ENCODE results near the gene TTC23L.
A peak's percentile ranks its signal among the peaks of the same experiment; 100 is the strongest.
"Not testable (repeated sequence)": the region's sequence is repeated elsewhere in the genome, so short reads cannot be mapped to it uniquely, and the experiment has no call there.

TTC23L gene

DNA sequence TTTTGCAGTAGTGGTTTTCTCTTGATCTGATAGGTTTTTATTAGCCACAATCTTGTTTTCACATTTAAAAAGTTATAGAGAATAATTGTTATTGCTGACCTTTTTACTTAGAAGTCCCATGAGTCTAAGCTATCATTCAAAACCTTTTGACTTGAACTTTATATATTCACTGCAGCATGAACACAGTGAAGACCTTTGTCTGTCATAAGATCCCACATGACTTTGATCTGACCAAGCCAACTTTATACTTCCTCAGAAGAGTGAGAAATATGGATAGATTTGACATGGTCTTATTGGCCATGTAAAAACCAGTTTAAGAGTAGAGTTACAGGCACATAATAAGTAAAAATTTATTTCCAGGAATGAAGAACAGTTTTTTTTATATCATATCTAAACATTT lies 42.3 kb downstream of the TTC23L start:
- no peak for DNase-seq

DNA sequence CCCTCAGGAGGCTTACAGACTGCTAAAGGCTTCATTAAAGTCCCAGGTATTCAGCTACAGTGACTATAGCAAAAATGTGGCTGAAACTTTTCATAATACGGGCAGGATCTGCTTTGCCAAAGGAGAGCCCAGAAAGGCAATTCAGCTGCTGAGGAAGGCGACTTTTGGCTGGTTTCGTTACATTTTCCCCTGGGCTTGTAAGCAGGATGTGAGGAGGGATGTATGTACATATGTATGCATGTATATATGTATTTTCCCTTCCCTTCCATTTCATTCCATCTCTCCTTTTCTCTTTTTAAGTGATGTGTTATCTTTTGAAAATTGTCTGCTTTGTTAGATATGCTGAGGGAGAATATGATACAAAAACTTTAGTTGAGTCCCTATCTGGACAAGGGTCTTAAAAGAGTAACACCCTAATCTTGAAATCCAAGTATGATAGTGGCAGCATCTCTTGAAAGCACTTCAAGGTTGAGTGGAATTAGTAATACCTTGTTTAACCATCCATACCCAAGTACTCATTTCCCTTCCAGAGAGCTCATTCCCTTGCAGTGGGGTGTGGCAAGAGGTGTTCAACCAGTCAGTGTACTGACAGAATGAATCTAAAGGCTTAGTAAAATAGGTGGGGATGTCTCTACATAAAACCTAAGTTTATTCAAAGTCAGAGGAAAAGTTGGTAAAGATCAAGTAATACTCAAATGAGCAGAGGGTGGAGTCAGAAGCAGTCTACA lies 47.6 kb downstream of the TTC23L start:
- peak; percentile 27 for DNase-seq

DNA sequence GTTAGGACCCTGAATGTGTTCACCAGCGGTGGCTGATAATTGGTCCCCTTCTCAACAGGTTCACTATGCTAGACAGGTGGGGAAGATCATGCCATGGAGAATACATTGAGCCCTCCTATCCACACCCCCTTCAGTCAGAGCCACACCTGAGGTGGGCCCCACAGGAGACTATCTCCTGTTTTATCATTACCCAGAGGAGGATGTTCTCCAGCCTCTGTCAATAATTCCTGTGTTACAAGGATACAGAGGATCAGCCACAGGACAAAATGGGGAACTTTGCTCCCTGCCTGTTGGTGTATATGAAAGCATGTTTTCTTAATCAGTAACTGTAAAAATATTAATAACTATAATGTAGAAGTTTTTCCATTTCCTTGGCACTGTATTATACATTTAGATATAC lies 50.4 kb downstream of the TTC23L start:
- no peak for DNase-seq

DNA sequence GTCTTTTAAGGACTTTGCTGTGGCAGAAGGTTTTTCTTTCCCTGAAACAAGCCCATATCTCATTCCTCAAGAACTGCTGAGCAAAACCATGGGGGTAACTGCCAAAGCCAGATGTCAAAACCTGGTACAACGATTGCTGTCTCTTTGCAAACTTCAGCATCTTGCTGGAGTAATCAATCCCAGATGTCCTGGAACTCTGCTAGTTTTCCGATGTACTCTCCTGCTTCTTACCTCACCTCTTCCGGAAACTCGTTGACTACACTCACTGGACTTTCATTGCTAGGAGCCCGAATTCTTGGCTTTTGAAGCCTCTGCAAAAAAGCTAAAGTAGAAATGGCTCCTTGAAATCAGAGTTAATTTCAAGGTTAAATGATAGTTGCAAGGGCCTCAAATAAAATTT lies 53.0 kb downstream of the TTC23L start:
- DNase-seq: no peak

DNA sequence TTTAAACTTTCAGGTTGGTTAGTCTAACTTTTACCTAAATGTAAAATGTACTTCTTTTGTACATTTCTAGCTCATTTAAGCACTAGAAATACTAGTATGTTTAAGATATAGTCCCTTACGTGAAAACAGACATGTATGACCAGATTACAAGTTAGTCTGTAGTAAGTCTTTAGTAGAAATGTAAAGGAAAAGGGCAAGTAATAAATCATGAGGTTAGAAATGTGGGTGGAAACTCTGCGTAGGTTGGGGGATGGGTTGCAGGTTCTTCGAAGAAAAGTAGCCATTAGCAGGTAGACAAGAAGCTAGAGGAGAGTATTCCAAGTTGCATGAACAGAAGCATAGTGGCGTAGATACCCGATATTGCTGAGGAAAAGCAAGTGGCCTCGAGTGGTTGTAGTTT lies 53.5 kb downstream of the TTC23L start:
- no peak for DNase-seq

DNA sequence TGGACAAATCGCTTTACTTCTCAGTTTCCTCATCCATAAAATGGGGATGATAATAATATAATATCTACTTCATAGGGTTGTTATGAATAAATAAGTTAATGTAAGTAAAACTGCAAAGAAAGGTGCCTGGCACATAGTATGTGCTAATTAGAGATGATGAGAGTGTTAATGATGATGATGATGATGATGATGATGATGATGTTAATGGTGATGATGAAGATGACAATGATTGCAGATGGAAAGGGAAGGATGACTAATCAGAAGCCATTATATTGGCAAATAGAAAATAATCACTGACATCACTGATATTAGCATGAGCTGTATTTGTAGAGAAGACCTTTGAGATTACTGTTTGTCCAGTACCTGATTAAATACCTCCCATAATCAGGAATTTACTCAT lies 55.8 kb downstream of the TTC23L start:
- no peak for DNase-seq

DNA sequence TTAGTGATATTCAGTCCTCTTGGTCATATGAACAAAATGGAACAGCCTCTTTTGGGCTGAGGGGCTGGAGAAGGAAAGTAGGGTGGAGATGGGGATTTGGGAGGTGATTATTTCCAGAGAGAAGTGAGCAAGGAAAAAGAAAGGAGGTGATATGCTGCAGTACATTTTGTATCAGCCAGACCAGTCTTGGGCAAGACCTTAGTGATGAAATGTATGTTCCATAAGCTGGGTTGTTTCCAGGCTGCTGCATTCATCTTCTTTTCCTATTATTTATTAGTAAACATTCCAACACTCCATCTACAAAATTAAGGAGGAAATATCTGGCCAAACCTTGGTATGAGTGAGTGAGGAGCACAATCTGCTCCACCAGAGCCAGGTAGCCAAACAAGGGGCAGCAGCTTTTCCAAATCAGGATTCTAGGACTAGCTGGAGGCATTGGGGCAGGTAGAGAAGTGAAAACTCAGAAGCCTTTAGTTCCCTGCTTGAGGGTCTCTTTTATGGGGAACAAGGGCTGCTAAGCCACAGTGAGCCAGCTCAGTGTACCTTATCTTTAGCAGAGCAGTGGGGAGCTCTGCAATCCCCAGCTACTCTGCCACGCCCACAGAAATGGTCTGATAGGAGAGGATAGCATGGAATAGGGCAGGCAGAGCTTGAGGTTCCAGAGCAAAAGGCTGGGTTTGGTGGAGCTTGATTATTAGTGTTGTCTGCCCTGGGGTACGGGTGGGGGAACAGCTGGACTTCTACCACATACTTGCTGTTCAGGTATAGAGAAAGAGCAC lies 56.9 kb downstream of the TTC23L start:
- no peak for DNase-seq

DNA sequence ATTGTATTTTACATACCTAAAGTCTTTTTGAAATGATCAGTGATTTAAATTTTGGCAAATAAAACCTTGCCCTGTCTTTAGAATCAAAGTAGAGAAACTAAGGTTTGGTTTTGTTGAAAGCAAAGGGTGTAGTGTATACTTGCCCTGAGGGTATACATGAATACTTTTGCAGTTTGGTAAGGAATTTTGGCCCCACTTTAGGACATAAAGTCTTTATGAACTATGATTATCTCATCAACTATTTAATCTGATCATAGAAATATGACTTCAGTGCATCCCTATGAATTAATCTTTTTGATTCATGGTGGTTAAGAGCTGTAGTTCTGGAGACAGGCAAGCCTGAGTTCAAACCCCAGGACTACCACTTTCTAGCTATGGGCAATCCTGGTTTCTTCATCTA lies 58.7 kb downstream of the TTC23L start:
- DNase-seq: no peak

DNA sequence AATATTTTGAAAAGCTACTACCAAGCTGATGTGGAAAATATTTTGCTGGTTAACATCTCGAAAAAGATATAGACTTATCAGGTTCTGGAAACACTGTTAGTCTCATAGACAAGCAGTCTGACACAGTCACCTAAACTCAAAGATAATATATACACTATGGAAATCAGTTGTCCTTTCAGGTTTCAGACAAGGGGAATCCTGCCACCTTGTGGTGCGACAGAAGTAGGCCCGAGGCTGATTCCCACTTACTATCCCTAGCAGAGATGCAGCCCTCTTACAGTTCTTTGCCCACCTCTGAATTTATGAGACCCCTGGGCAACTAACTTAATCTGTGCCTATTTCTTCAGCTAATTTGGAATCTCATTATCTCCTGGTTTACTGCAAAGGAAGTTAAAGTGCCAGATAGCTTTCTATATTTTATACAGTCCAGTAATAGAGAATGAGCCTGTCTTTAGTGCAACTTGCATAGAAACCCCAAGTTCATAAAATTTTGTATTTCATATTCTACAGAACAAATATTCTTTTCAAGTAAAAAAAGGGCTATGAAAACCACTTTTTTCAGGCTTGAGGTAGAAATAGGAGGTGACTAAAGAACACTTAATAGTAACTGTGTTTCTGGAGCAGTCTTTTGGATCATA lies 59.4 kb downstream of the TTC23L start:
- DNase-seq: peak; percentile 30

DNA sequence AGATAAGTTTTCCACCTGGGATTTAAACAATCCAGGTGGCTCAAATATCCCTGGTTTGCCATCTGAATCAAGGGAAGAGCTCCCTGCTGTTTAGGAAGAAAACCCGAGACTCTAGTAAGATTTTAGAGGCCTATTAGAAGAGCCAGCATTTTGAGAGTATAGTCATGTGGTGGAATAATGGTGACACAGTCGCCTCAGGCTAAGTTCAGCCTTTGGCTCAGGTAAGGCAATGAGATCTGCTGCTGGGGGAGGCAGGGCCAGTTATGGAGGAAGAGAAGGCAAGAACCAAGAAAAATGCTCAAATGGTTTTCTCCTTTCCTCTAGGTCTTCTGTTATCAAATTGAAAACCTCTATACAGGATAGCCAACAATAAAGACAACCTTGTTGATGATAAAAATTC lies 60.1 kb downstream of the TTC23L start:
- no peak for DNase-seq

DNA sequence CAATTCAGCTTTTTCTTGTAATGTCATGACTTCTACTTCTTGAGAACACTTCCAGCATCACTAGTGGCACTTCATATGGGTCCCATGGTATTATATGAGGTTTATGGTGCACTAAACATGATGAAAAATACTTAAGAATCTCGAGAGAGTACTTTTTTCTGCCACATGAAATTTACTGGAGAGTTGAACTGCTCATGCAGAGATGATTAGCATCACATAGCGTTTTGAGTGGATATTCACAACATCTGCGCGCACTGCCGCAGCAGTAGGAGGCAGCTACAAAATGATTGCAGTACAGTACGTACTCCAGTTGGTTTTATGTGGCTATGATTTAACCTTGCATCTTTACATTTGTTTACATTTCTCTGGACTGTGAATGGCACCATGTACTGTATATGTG lies 61.7 kb downstream of the TTC23L start:
- no peak for DNase-seq

DNA sequence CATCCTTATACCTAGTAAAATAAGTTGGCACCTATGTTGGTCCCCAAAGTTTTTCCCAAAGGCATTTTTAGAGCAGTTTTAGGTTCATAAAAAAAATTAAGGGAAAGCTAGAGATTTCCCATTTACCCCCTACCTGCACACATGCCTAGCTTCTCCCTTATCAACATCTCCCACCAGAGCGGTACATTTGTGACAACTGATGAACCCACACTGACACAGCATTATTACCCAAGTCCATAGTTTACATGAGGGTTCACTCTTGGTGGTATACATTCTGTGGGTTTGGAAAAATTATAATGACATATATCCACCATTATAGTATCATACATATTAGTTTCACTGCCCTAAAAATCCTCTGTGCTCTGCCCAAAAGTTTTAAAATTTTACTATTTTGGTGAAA lies 64.3 kb downstream of the TTC23L start:
- no peak for DNase-seq

DNA sequence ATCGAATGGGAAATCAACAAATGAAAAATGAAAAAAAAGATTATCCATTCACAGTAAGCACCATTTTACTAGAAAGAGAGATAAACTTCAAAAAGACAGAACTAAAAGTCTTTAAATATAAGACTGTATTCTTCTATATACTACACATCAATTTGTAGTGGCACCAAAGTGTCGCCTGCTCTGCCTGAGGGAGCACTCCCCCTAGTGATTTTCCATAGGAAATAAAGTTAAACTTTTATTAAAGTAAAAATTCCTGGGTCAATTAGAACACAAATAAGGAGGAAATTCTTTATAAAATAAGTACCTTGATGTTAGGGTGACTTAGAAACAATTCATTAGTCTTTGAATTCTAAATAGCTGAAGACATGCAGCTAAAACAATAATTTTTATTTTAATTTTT lies 66.6 kb downstream of the TTC23L start:
- DNase-seq: no peak

DNA sequence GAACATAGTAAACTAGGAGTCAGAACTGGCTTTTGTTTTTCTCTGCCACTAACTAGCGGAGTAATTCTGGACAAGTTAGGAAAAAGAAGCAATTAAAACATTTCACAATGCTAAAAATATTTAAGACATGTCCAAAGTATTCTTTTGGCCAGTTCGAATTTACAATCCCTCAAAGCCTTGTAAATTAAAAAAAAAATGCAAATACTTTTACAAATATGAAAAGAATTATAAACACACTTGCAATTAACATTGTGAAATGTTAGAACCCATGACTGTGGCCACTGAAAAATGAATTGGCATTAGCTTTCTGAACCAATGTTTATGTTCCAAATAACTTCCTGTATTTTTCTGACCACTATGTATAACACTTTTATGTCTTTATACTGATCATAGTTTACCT lies 74.1 kb downstream of the TTC23L start:
- DNase-seq: no peak

DNA sequence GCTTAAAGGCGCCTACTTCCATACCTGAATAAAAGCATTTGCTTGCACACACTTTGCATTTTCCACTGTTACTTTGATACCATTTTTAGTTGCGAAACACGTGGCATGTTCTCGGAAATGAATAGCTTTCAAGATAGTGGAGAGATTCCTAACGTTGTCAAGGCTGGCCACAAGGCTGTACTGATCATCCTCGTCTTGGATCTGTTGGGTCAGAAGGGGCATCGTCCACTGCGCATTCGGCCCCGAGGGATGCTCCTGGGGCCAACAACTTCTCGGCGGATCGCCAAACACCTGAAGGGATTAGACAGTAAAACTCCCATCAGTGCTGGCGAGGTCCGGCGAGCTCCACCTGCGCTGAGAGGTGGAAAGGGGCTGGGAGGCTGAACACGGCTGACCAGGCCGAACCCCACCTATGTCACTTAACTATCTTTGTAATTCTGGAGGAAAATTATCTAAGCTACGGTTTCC lies 75.7 kb downstream of the TTC23L start:
- DNase-seq: no peak

DNA sequence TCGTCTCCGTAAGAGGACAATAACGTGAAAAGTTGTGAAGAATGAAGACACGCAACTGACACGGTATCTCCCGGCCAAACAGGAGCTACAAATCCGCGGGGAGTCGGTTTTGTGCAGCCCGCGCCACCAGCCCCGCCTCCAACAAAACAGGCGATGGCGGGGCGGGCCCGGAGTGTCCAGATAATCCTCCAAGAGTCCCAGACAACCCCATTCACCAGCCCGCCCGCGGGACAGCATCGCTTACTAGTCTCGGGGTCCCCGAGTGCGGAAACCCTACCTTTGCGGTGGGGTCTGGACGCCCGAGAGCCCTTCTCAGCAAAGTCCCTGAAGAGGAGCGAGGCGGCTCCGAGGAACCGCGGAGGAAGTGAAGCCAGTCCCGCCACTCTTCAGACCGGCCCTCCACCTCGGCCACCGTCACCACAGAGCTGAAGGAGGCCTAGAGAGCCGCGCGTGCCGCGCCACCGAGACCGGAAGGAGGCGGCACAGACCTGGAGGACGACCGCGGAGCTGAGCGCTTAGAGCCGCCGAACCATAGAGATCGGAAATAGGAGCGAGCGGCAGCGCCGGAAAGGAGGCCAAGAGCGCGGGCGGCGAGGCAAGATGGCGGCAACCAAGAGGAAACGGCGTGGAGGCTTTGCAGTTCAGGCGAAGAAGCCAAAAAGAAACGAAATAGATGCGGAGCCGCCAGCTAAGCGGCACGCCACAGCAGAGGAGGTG lies 76.3 kb downstream of the TTC23L start, which contains the start of the genes BRIX1 and RAD1:
TSS of gene BRIX1 (plus strand) at position 573 of the 717 bp plus-strand sequence. CDS start at position 601, 28 bp downstream.
TSS of gene RAD1 (minus strand) at position 366 of the 717 bp plus-strand sequence. CDS start 612 bp downstream, outside the sequence.
- DNase-seq: peak; percentile 94

DNA sequence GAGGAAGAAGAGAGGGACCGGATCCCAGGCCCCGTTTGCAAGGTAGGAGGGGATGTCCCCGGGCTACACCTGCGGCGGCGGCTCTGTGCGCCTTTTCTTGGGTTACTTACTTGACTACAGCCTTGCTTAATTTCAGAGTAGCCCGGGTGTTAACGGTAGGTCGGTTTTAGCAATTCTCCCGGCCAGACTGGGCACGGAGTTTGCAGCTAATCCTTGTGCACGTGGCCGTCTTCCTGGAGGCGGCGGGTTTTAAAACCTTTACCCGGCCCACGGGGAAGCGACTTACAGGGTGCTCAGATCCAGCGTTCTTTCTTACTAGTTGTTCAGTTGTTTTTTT lies 76.9 kb downstream of the TTC23L start:
- no peak for DNase-seq

DNA sequence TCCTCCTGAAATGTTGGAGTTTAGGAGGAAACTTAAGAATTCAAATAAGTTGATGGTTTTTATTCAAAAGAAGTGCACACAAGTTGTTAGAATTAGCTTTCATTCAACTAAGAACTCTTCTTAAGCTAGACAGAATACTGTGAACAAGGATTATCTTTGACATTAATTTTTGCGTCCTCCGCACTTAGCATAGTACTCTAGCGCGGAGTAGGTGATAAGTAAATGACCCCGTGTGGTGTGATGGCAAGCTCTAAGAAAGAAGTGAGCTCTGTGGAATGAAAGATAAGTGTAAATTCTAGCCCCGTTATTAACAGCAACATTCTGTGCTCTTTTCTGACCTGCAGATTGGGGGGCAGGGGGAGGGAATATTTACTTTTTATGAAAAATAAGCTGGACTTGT lies 77.6 kb downstream of the TTC23L start:
- no peak for DNase-seq

DNA sequence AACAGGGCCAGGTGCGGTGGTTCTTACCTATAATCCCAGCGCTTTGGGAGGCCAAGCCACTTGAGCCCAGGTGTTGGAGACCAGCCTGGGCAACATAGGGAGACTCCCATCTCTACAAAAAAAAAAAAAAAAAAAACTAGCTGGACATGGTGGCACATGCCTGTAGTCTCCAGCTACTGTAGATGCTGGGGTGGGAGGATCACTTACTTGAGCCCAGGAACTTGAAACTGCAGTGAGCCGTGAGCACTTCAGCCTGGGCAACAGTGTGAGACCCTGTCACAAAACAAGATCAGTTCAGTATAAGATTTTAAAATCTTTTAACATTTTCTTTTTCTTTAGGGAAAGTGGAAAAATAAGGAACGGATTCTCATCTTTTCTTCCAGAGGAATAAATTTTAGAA lies 79.1 kb downstream of the TTC23L start:
- no peak for DNase-seq

DNA sequence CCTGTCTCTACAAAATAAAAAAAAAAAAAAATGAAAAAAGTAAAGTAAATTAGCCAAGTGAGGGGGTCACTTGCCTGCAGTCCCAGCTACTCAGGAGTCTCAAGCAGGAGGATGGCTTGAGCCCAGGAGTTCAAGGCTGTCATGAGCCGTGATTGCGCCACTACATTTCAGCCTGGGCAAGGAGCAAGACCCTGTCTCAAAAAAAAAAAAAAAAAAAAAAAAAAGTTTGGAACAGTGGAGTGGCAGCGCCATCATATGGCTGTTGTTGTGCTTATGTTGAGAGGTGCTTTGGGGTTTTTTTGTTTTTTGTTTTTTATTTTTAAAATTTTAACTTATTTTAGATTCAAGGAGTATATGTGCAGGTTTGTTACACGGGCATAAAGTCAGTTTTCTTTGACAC lies 80.1 kb downstream of the TTC23L start:
- no peak for DNase-seq

DNA sequence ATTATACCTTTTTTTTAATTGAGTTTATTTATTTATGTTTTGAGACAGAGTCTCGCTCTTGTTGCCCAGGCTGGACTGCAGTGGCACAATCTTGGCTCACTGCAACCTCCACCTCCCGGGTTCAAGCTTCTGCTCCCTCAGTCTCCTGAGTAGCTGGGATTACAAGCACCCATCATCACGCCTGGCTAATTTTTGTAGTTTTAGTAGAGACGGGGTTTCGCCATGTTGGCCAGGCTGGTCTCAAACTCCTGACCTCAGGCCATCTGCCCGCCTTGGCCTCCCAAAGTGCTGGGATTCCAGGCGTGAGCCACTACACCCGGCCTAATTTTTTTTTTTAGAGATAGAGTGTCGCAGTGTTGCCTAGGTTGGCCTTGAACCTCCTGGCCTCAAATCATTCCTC lies 84.3 kb downstream of the TTC23L start:
- not testable (repeated sequence) for DNase-seq

DNA sequence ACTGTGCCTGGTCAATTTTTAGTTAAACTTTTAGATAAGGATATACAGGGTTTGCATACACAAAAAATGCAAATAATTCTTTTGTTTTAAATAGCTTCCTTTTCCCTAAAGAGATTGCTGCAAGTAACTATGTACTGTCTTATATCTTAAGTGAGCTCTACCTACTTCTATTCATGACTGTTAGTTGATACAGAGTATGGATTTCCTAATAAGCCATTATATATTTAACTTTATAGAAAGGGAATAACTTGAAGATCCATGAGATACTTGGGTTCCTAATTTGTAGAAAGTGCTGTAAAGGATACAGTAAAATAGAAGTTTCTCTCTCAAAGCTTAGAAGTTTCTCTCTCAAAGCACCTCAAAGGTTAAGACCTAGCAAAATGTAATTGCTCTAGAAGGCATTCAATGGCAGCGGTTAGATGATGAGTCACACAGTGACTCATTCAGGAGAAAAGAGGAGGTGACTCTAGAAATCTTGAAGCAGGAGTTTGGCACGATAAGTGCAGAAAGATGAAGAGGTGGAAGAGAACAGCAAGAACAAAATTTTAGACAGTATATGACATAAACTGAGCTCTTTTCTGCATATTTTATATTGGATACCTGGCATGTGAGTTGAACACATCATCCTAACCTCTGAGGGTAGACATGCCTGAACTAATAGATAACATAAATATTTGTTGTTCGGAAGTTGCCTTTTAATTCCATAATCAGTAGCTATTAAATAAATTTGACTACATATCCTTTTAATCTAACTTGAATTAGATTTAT lies 84.9 kb downstream of the TTC23L start:
- DNase-seq: no peak

DNA sequence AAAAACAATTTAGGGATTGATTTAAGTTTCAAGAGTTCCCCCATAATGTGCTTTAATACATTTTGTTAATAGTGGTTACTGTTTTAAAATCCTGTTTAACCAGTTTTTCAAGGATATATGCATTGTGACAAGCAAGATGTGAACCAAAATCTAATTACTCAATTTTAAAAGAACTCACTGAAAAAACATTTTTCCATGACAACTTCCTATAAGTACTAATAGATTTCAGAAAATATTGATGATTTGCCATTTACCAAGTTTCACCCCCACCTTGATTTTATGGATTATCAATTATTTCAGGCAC lies 85.5 kb downstream of the TTC23L start:
- DNase-seq: no peak
